IMR-90 (cell line): ENCODE data around the gene ADAP1.

ENCODE experiments used
- BHLHE40 ChIP-seq: fragments of 150-350 bp; IDR thresholded peaks from 2 replicates; pipeline ENCODE4 v1.6.1; 2016; ENCODE audit warnings: mild to moderate bottlenecking, low read depth, low read length
- CEBPB ChIP-seq: IDR thresholded peaks from 2 replicates; pipeline ENCODE4 v1.6.1; 2012; ENCODE audit warnings: low read depth, low read length, improper control_type of control experiment
- ELK1 ChIP-seq: fragments of 150-350 bp; IDR thresholded peaks from 2 replicates; pipeline ENCODE4 v1.6.1; 2016; ENCODE audit warnings: low read depth, mild to moderate bottlenecking, low read length, moderate library complexity, borderline replicate concordance
- MAZ ChIP-seq: IDR thresholded peaks from 2 replicates; pipeline ENCODE4 v1.6.1; 2012; ENCODE audit warnings: low read depth, mild to moderate bottlenecking, low read length, improper control_type of control experiment, moderate library complexity, borderline replicate concordance
- NFE2L2 ChIP-seq: fragments of 150-350 bp; IDR thresholded peaks from 2 replicates; pipeline ENCODE4 v1.6.1; 2016; ENCODE audit warnings: low read depth, mild to moderate bottlenecking, low read length
- POLR2A ChIP-seq: IDR thresholded peaks from 2 replicates; pipeline ENCODE4 v1.6.1; 2012; ENCODE audit warnings: mild to moderate bottlenecking, low read depth, low read length
- RAD21 ChIP-seq: IDR thresholded peaks from 2 replicates; pipeline ENCODE4 v1.6.1; 2012; ENCODE audit warnings: low read length, improper control_type of control experiment
- RCOR1 ChIP-seq: IDR thresholded peaks from 2 replicates; pipeline ENCODE4 v1.6.1; 2012; ENCODE audit warnings: mild to moderate bottlenecking, low read length, improper control_type of control experiment; ENCODE audit not compliant: insufficient replicate concordance
- RFX5 ChIP-seq: IDR thresholded peaks from 2 replicates; pipeline ENCODE4 v1.8.0; 2012; ENCODE audit warnings: low read depth, mild to moderate bottlenecking, low read length, moderate library complexity
- SMC3 ChIP-seq: fragments of 150-350 bp; IDR thresholded peaks from 2 replicates; pipeline ENCODE4 v1.6.1; 2016; ENCODE audit warnings: low read depth, mild to moderate bottlenecking, antibody characterized with exemption, low read length, moderate library complexity
- TF ChIP-seq, protein P1 (sequence below): conservative IDR thresholded peaks from 2 replicates; pipeline ENCODE4 v1.5.1; 2012; ENCODE audit warnings: mild to moderate bottlenecking, low read depth, low read length, improper control_type of control experiment

GRCh38 chr7:919924-920341 is 34.5 kb downstream of the ADAP1 start:
- TF ChIP-seq, protein P1, sequence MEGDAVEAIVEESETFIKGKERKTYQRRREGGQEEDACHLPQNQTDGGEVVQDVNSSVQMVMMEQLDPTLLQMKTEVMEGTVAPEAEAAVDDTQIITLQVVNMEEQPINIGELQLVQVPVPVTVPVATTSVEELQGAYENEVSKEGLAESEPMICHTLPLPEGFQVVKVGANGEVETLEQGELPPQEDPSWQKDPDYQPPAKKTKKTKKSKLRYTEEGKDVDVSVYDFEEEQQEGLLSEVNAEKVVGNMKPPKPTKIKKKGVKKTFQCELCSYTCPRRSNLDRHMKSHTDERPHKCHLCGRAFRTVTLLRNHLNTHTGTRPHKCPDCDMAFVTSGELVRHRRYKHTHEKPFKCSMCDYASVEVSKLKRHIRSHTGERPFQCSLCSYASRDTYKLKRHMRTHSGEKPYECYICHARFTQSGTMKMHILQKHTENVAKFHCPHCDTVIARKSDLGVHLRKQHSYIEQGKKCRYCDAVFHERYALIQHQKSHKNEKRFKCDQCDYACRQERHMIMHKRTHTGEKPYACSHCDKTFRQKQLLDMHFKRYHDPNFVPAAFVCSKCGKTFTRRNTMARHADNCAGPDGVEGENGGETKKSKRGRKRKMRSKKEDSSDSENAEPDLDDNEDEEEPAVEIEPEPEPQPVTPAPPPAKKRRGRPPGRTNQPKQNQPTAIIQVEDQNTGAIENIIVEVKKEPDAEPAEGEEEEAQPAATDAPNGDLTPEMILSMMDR = no peak
- TF ChIP-seq RCOR1 = no peak
- no peak for TF ChIP-seq POLR2A
- TF ChIP-seq SMC3 = no peak
- TF ChIP-seq MAZ = no peak
- TF ChIP-seq CEBPB = no peak
- TF ChIP-seq NFE2L2 = no peak
- TF ChIP-seq RAD21 = no peak
- TF ChIP-seq ELK1 = no peak
- no peak for TF ChIP-seq RFX5
- TF ChIP-seq BHLHE40 = no peak
